ENCODE measurements around the gene RAB2B. TPM values are rescaled to one million over a fixed set of nuclear protein-coding genes. Genes with fewer than 3 reads are reported as not detected.

RAB2B gene
- total RNA-seq, 1 donor from 2014 or later = 30.2 TPM

GRCh38 chr14:21414137-21414631 lies 62.6 kb downstream of the RAB2B start:
- Mint-ChIP-seq H3K4me3 (no peak overlapping the region), H3K27ac (ENCODE audit: unreplicated experiment) (no peak overlapping the region), H3K36me3 (ENCODE audit: low read depth) (peaks cover 17% of the 10 kb centered on the region), H3K9me3 (no peaks in the 10 kb centered on the region), H3K27me3 (ENCODE audit: low read depth) (no peaks in the 10 kb centered on the region), H3K4me1 (no peaks in the 10 kb centered on the region)
- no peak for DNase-seq (ENCODE audit: low read depth, low spot score)
- TF ChIP-seq CTCF (conservative IDR thresholded peaks at IDR 0.05) = no peak

Other genes starting within 250 kb of the RAB2B start
- gene HNRNPC, start 207.5 kb downstream of the RAB2B start, total RNA-seq = 993 and 1,012 TPM in 2 replicates
- gene RPGRIP1, start 196.9 kb downstream of the RAB2B start, total RNA-seq = not detected in 2 replicates
- 199 and 205 TPM in 2 replicates for gene SUPT16H, start 92.9 kb downstream of the RAB2B start, total RNA-seq
- 137 and 145 TPM in 2 replicates for gene CHD8, start 20.8 kb downstream of the RAB2B start, total RNA-seq
- 59.7 and 64.3 TPM in 2 replicates for gene TOX4, start 236 bp upstream of the RAB2B start, total RNA-seq
- 90.7 and 96.6 TPM in 2 replicates for gene METTL3, start 34.4 kb upstream of the RAB2B start, total RNA-seq
- gene SALL2, start 49.4 kb upstream of the RAB2B start, total RNA-seq = 160 and 164 TPM in 2 replicates
- gene OR10G3, start 103.1 kb upstream of the RAB2B start, total RNA-seq = not detected in 2 replicates
- gene OR10G2, start 158.0 kb upstream of the RAB2B start, total RNA-seq = not detected in 2 replicates
- gene OR4E2, start 176.9 kb upstream of the RAB2B start, total RNA-seq = not detected in 2 replicates
- not detected in 2 replicates for gene OR4E1, start 196.9 kb upstream of the RAB2B start, total RNA-seq